ENCODE data around the gene MRPL10.

MRPL10 gene

DNA sequence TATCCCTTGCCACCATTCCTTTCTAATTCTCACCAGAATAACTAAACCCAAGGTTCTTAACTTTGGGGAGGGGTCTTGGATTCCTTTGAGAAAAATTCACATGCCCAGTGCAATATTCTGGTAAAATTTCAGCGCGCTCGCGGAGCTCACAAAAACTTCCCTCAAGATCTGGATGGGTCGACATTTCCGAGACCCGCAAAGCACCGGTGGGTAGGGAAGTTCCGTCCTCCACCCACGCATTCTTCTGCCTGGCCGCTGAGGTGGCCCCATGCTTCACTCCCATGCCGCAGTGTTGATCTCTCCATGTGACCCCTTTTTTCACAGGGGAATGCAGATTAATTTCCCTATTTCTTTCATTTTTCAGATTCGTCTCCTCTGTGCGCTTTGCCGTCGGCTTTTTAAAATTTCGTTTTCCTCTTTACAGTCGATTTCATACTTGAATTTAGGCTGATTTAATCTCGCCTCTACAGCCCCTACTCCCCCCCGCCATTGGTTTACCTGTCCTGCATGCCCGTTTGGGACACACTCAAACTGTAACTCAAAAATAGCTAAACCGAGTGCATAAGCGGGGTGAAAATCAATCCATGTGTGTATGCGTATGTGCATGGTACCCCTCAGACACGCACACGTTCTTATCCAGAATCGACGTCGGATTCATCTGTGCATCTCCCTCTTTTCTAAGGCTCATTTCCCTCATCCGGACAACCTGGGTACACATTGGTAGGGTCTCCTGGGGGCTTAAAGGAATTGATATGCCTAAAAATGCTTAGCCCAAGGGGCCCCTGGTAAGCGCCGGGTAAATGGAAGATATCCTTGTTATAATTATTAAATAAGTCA lies 21.0 kb upstream of the MRPL10 start:
- H4K20me1 ChIP-seq (ENCODE audit: insufficient read depth, low read length), result no peaks in the 10 kb centered on the region
- H3K9me3 ChIP-seq (ENCODE audit: insufficient read depth, low read length, severe bottlenecking), result no peaks in the 10 kb centered on the region
- TF ChIP-seq, protein P1, sequence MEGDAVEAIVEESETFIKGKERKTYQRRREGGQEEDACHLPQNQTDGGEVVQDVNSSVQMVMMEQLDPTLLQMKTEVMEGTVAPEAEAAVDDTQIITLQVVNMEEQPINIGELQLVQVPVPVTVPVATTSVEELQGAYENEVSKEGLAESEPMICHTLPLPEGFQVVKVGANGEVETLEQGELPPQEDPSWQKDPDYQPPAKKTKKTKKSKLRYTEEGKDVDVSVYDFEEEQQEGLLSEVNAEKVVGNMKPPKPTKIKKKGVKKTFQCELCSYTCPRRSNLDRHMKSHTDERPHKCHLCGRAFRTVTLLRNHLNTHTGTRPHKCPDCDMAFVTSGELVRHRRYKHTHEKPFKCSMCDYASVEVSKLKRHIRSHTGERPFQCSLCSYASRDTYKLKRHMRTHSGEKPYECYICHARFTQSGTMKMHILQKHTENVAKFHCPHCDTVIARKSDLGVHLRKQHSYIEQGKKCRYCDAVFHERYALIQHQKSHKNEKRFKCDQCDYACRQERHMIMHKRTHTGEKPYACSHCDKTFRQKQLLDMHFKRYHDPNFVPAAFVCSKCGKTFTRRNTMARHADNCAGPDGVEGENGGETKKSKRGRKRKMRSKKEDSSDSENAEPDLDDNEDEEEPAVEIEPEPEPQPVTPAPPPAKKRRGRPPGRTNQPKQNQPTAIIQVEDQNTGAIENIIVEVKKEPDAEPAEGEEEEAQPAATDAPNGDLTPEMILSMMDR (IDR thresholded peaks at IDR 0.05; ENCODE audit: borderline replicate concordance, extremely low read depth, low read length, poor library complexity, severe bottlenecking), result no peak
- no peak for TF ChIP-seq EZH2 (IDR thresholded peaks at IDR 0.05; ENCODE audit: borderline replicate concordance, low read depth, low read length, severe bottlenecking)
- H3K4me3 ChIP-seq (ENCODE audit: low read depth in 1 of 2, low read length in 2 of 2), result no peak overlapping the region
- no peaks in the 10 kb centered on the region for H3K36me3 ChIP-seq (ENCODE audit: insufficient read depth, low read length)
- no peak overlapping the region for H3K9ac ChIP-seq (ENCODE audit: low read depth, low read length)
- H3K4me2 ChIP-seq (ENCODE audit: insufficient read depth, low read length), result no peak overlapping the region
- H3K27me3 ChIP-seq (ENCODE audit: insufficient read depth, low read length, poor library complexity), result peaks cover 66% of the 10 kb centered on the region
- no peak overlapping the region for H3K27ac ChIP-seq (ENCODE audit: low read length)
- no peaks in the 10 kb centered on the region for H3K4me1 ChIP-seq (ENCODE audit: insufficient read depth, low read length)
- no peaks in the 10 kb centered on the region for H3K79me2 ChIP-seq (ENCODE audit: insufficient read depth, low read length)
- ATAC-seq (ENCODE audit: insufficient read depth, low read depth) (no peak), DNase-seq (no peak)
- no peak overlapping the region for H2AFZ ChIP-seq (ENCODE audit: low read depth, low read length)

DNA sequence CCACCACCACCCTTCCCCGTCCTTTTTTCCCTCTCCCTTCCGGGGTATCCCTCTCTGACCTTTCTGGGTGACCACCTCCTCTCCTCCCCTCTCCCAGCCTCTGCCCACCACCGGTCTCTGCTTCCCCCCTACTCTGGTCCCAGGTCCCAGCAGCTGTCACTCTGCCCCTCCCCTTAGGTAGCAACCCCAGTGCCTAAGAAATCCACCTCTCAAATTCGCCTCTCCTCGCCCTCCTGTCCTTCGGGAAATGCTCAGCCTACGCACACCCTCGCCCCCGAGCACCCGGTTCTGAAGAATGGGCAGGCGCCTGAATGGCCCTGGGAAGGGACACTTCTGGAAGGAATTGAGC lies 20.4 kb upstream of the MRPL10 start:
- no peak overlapping the region for H3K9ac ChIP-seq (ENCODE audit: low read depth, low read length)
- no peak overlapping the region for H2AFZ ChIP-seq (ENCODE audit: low read depth, low read length)
- H3K4me2 ChIP-seq (ENCODE audit: insufficient read depth, low read length), result no peak overlapping the region
- H4K20me1 ChIP-seq (ENCODE audit: insufficient read depth, low read length), result no peaks in the 10 kb centered on the region
- no peak for TF ChIP-seq EZH2 (IDR thresholded peaks at IDR 0.05; ENCODE audit: borderline replicate concordance, low read depth, low read length, severe bottlenecking)
- TF ChIP-seq, protein P1 (IDR thresholded peaks at IDR 0.05; ENCODE audit: borderline replicate concordance, extremely low read depth, low read length, poor library complexity, severe bottlenecking), result no peak
- no peak for ATAC-seq (ENCODE audit: insufficient read depth, low read depth)
- no peak overlapping the region for H3K4me3 ChIP-seq (ENCODE audit: low read depth in 1 of 2, low read length in 2 of 2)
- no peaks in the 10 kb centered on the region for H3K36me3 ChIP-seq (ENCODE audit: insufficient read depth, low read length)
- no peaks in the 10 kb centered on the region for H3K79me2 ChIP-seq (ENCODE audit: insufficient read depth, low read length)
- peaks cover 62% of the 10 kb centered on the region for H3K27me3 ChIP-seq (ENCODE audit: insufficient read depth, low read length, poor library complexity)
- DNase-seq, result no peak
- no peaks in the 10 kb centered on the region for H3K9me3 ChIP-seq (ENCODE audit: insufficient read depth, low read length, severe bottlenecking)
- no peak overlapping the region for H3K27ac ChIP-seq (ENCODE audit: low read length)
- H3K4me1 ChIP-seq (ENCODE audit: insufficient read depth, low read length), result no peaks in the 10 kb centered on the region

DNA sequence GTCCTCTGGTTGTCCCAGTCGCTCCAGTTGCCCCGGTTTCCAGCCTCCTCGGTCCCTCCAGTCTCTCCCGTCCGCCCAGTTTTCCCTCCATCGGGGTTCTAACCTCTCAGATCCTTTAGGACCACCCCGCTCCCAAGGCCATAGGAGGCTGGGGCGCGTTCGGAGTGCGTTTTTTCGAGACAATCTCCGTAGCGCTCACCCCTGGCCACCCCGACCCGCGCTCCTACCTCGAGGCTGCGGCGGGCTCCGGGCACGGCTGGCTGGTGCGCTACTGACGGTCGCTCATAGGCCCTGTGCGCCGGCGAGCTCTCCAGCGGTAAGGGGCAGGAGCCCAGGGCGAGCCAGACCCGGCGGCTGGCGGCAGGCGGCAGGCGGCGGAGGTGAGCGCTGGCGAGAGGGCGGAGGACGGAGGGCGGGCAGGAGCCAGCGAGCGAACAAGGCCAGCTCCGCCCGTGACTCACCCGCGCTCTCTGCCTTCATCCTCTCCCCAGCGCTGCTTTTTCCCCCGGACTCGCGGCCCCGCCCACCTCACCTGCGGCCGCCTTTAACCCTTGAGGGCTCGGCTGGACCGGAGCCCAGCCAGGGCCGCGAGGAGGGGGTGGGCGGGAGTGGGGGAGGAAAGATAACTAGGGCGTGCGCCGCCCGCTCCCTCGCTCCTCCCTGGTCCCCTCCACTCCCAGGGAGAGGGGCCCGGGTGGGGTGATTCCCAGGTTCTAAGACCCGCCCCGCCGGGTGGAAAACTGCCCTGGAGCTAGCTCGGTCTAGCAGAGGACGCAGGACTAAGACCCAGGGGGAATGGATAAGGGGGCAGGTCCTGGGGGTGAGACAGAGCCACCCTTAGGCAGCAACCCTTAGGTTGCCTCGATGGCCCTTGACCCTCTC lies 19.6 kb upstream of the MRPL10 start, which contains the start of gene SP6:
TSS of gene SP6 (minus strand) at position 472 of the 882 bp plus-strand sequence. CDS start 2,734 bp downstream, outside the sequence.
- H3K4me1 ChIP-seq (ENCODE audit: insufficient read depth, low read length), result no peaks in the 10 kb centered on the region
- DNase-seq, result no peak
- H2AFZ ChIP-seq (ENCODE audit: low read depth, low read length), result no peak within 1 kb of the TSS
- H3K27ac ChIP-seq (ENCODE audit: low read length), result no peak within 1 kb of the TSS
- TF ChIP-seq, protein P1 (IDR thresholded peaks at IDR 0.05; ENCODE audit: borderline replicate concordance, extremely low read depth, low read length, poor library complexity, severe bottlenecking), result no peak
- peak; percentile 19 for TF ChIP-seq EZH2 (IDR thresholded peaks at IDR 0.05; ENCODE audit: borderline replicate concordance, low read depth, low read length, severe bottlenecking)
- no peak for ATAC-seq (ENCODE audit: insufficient read depth, low read depth)
- H3K9ac ChIP-seq (ENCODE audit: low read depth, low read length), result no peak within 1 kb of the TSS
- no peak within 1 kb of the TSS for H3K4me3 ChIP-seq (ENCODE audit: low read depth in 1 of 2, low read length in 2 of 2)
- H3K79me2 ChIP-seq (ENCODE audit: insufficient read depth, low read length), result no peaks in the 10 kb centered on the region
- no peaks in the 10 kb centered on the region for H4K20me1 ChIP-seq (ENCODE audit: insufficient read depth, low read length)
- H3K4me2 ChIP-seq (ENCODE audit: insufficient read depth, low read length), result no peak within 1 kb of the TSS
- H3K36me3 ChIP-seq (ENCODE audit: insufficient read depth, low read length), result no peaks in the 10 kb centered on the region
- H3K27me3 ChIP-seq (ENCODE audit: insufficient read depth, low read length, poor library complexity), result peaks cover 57% of the 10 kb centered on the region
- H3K9me3 ChIP-seq (ENCODE audit: insufficient read depth, low read length, severe bottlenecking), result no peaks in the 10 kb centered on the region

Data from DND-41 (cell line).